CD4-positive, alpha-beta T cell treated with Interleukin-2 at 100 ng/mL for 4 hours (primary cell): ENCODE measurements around the gene CDK14.
A peak's percentile ranks its signal among the peaks of the same experiment; 100 is the strongest.

Experiments
- DNase-seq: peaks from one replicate; pipeline ENCODE4 v3.0.0-alpha.2; 2020; ENCODE audit warnings: low spot score

Gene CDK14

DNA sequence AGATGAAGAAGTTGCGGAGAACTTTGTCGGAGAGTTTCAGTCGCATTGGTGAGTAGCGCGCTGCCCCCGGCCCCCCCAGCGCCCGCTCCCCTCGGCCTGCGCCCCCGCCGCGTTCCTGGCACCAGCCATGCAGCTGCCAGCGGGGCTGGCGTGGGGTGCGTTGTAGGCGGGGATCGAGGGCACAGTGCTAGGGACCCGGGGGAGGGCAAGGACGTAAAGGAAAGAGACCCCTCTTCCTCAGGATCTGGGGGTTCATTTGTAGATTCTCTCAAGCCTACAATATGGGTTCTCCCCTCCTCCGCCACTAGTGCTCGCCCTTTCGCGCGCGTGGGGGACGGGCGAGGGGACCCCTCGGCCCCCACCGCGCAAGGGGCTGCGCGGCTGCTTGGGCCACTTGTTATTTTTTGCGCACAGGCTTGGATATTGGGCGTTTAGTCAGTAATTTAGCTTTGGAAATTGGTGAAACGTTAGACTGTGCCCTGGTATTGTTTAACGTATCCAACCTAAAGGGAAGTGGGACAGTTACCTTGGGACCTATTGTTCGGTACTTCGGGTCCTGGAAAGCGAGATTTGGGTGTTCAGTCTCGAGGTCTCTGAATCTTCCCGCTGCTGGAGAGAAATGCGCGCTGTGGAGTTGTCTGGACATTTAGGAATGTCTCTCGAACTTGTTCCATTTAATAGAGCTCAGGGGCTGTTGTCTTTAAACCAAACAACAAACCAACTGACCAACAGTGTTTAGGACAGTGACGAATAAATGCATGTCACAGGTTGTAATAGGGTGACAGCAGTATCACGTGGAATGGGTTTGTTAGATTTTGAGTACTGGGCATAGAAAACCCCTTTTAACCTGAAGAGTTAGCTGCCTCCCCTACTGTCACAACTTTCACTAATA is 796 bp downstream of the CDK14 start:
- no peak for DNase-seq

GRCh38 chr7:90597563-90598253 is 1.6 kb downstream of the CDK14 start:
- no peak for DNase-seq

GRCh38 chr7:90599038-90599437 is 2.9 kb downstream of the CDK14 start:
- no peak for DNase-seq

DNA sequence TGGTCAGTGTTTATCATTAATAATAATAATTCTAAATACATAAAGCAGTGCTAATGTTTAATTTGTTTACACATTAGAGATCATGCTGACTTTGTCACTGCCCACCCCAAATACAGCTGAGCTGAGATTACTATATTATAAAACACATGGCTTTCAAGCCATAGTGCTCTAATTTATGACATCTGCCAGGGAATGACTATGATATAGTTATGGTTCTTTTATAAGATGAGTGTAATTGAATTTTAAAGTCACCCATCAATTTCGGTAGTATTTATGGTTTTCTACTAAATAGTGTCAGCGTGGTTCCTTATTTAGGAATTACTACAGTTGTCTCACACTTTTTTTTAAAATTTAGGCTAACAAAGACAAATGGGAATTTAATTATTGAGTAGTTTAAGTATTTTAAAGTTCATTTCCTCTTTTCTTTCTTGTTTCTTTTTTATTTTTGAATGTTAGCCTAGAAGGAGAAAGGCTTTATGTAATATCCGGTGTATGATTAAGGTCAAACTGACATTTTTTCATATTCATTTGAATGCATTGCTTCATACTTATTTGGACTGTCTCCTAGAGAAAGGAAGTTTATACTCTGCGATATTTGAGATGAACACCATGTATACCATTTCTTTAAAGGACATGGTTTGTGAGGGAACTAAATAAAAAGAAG is 3.9 kb downstream of the CDK14 start:
- DNase-seq, result no peak

- no peak for DNase-seq
These were observed 6.2 kb downstream of the CDK14 start for GRCh38 chr7:90602303-90602702.

DNA sequence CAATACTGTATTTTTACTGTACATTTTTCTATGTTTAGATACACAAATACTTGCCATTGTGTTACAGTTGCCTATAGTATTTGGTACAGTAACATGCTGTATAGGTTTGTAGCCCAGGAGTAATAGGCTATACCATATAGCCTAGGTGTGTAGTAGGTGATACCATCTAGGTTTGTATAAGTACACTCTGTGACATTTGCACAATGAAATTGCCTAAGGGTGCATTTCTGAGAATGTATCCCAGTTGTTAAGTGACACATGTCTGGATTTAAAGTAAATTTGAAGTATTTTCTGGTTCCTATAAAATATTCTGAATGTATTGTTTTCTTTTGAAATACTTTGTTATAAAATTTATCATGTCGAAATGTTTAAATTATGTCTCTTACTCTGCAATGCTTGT is 7.2 kb downstream of the CDK14 start:
- no peak for DNase-seq

DNA sequence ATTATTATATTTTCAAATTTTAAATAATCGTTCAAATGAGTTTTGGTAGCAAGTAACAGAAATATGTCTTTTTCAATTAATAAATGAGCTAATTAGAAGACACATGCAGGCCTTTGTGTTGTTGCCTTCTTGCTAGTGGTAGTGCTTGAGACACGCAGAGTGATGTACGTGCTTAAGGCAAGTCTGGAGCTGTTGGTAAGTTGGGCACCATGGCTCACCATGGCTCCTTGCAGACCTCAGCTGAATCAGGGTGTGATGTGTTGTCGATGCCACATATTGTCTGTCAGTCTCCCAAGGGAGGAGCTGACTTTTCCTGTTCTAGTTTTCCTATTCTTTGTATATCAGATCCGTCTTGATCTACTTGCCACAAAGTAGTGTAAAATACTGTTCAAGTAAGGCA is 8.3 kb downstream of the CDK14 start:
- DNase-seq, result no peak

DNA sequence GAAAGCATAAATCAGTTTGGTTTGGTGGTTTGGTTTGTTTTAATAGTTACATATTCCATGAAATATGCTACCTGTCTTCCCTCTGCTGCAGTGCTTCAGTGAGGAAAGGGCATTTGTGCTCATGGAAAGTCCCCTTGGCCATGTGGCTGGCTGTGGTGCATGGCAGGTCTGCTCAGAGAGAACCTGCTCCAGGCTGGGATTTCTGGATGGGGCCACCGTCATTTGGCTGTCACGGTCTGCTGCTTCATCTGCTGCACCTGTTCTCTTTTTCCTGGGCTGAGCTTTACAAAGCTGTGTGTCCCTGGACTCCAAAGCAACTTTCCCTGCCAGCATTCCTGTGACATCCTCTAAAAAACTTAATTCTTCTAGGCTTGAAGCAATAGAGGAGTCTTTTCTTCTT is 8.9 kb downstream of the CDK14 start:
- no peak for DNase-seq

DNA sequence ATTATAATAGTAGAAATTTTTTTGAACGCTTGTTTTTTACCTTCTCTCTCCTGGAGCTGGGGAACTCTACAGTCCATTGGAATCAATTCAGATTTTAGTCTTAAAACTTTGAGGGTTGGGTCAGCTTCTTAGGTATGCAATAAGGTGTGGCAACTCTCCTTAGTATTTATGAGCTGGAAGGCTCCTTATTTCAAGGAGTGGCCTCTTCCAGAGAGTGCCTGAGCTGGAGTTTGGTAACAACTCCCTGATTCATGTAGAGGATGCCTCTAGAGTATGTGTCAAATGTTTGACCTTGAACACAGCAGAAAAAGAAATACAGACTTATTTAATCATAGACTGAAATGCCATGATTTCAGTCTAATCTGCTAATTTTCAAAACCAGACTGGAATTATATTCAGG is 11.1 kb downstream of the CDK14 start:
- DNase-seq, result no peak

- no peak for DNase-seq
These were observed 14.0 kb downstream of the CDK14 start for GRCh38 chr7:90610105-90610504.

DNA sequence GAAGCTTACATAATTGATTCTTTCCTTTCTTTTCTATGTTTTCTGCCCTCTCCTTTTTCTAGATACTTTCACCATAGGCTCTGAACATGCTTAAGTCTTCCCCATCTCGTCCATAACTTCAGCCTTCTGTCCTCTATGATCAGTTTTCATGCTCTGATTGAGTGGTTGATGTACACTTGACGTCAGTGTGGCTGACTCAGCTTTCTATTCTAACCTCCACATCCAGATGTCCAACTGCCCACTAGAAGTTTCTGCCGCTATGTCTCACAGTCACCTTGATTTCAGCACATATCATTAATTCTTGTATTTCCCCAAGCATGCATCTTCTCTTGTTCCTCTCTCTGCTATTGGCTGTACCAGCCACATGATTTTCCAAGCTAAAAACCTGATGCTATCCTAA is 15.0 kb downstream of the CDK14 start:
- DNase-seq, result no peak

DNA sequence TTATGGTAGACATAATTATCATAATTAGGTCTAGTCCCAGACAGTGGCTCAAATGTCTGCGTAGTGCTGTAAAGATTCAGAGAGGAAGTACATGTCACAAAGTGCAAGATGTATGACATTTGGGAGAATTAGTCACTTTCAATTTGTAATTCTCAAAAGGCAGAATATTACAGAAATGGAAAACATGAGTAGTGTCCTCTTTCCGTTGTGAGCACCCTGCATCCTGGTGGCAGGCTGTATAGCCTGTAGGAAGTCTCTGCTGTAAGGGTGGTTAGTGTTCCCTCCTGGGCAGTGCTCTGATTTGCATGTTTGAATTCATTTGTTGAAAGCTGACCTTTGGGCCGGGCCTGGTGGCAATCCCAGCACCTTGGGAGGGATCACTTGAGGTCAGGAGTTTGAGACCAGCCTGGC is 17.0 kb downstream of the CDK14 start:
- no peak for DNase-seq

DNA sequence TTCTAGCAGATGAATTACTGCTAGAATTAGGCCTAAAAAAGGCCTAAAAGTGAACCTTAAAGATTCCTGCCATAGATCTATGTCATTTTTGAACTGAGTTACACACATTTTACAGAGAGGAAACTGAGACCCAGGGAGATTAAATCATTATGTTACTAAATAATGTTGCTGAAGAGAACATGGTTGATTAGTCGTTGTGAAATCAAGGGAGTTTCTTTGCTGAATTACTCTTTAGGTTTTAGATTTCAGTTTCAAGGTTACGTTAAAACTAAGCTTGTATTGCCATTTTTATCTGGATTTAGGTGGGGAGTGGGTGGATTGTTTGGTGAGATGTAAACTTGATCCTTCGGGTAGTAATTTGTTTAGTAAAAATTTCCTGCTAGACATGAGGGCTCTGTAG is 21.3 kb downstream of the CDK14 start:
- DNase-seq, result no peak

- DNase-seq, result no peak
These were observed 22.8 kb downstream of the CDK14 start for GRCh38 chr7:90618876-90619275.

DNA sequence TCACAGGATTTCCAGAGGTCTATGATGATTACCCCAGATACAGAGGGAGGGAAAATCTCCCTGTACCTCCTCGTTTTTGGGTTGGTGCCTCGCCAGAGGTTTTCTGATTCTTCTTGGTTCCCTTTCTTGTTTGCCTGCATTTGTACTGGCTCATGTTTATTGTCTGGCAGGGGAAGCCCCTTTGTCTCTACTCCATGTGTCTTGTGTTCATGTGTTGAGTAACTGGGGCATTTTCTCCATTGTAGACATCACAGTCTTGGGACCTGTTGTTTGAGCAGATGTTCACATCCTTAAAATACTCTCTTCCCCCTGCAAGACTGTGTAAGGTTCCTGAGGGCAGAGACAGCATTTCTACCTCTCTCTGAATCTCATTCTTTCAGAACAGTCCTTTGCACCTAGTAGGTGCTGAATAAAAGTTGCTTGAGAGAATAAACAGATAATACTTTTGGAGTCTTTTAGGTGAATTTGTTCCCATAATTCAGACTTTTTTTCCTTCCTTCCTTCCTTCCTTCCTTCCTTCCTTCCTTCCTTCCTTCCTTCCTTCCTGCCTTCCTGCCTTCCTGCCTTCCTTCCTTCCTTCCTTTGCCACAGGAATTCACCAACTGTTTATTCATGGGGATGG is 25.1 kb downstream of the CDK14 start:
- DNase-seq, result no peak

DNA sequence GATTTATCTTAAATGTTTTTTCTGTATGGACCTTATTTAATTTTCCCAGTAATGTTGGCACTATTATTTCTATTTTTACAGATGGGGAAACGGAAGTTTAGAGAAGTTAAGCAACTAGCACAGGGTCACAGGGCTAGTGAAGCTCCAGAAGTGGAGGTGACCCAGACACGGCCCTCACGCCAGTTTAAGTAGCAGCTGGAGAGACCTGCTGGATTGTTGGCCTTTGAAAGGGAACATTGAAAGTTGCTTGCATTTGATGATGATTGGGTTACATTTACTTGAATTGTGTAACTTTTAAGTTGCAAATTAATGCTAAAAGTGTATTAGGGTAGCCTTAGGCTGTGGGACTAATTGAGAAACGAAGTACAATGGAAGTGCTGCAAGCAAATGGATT is 25.6 kb downstream of the CDK14 start:
- DNase-seq, result no peak

DNA sequence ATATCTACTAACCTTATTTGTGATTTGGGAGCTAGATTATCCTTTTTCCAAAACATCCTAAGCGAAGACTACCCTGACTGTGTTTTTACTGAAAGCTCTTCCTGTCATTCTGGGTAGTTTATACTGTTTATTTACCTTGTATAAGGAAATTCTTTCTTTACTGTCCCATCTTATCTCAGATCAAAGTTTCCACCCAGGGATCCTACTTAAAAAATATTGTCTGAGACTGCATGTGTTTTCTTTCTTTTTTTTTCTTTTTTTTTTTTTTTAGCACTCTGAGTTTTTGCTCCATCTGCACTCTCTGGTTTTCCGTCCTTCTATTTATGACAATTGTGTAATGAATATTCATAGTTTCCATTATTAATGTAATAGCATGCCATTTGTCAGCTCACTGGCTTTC is 26.5 kb downstream of the CDK14 start:
- no peak for DNase-seq

- no peak for DNase-seq
These were observed 28.2 kb downstream of the CDK14 start for GRCh38 chr7:90624225-90624911.

GRCh38 chr7:90625051-90625450 is 28.9 kb downstream of the CDK14 start:
- DNase-seq, result no peak

DNA sequence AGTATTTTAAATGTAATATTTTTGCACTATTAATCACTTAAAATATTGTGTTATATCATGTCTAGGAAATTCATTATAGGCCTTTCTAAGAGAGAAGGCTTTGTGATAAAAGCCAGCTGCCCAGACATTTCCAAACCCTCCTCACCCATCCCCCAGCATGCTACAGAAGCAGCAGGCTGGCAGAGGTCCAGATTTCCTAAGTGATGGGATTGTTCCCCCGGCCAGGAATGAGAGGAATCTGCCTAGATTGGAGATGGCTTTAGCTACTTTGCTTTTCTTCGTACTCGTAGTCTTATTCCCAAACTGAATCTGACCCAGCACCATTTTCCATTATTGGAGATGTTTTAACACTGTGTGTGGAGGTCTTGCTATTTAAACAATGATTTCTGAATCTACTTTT is 29.4 kb downstream of the CDK14 start:
- no peak for DNase-seq

DNA sequence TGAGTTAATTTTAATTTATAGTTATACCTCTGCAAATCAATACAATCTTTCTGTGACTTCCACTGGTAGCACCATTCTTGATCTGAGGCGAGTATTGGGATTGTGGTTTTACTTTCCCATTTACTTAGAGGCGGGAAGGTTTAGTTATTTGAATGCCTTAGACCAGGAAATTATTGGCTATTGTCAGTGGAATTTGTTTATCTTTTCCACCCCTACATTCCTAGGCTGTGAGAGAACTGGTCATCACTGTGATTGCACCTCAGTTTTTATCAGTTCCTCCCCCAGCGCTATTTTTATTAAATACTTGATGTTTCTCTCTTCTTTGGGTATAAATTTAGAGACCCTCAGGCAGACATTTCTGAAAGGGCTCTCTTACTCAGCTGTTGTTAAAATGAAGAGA is 29.9 kb downstream of the CDK14 start:
- DNase-seq, result no peak

- DNase-seq, result peak; percentile 17
These were observed 33.3 kb downstream of the CDK14 start for GRCh38 chr7:90629297-90629918.
